H1 (cell line): Measurements from ENCODE around the gene EEF1AKMT2. TPM values are rescaled to one million over a fixed set of nuclear protein-coding genes. Genes with fewer than 3 reads are reported as not detected.

Source experiments
- CTCF ChIA-PET: fragments of 300-600 bp; sonication (Branson Sonifier 250); formaldehyde crosslinking; loops from one replicate; lab custom pipeline; 2021; ENCODE audit not compliant: partially characterized antibody; lab: Charles Lee
- POLR2A ChIA-PET: fragments of 300-600 bp; sonication (Branson Sonifier 250); formaldehyde crosslinking; loops from one replicate; lab custom pipeline; 2021; ENCODE audit warnings: inconsistent platforms; ENCODE audit not compliant: partially characterized antibody; lab: Charles Lee
- DNase-seq, 2 experiments: peaks; one replicate each; pipeline versions ENCODE4 v3.0.0 to v3.0.0-alpha.2; 2010 to 2022; ENCODE audit warnings: low spot score in 2 of 2, low read depth in 1 of 2, mixed read lengths in 1 of 2
- FAIRE-seq: peaks from 2 replicates; lab custom pipeline; 2011; peaks lifted over from hg19 to GRCh38; lab: Jason Lieb, UNC
- H2AFZ ChIP-seq: 2 replicates; pipeline ENCODE4 v1.8.1; 2012; ENCODE audit warnings: low read length, inconsistent platforms
- H2AK5ac ChIP-seq: 2 replicates; pipeline ENCODE4 v1.6.1; 2013; ENCODE audit warnings: low read depth, low read length
- H2BK120ac ChIP-seq: replicated peaks from 2 replicates; pipeline ENCODE3; 2013; ENCODE audit warnings: low read depth, low read length, inconsistent platforms
- H2BK12ac ChIP-seq: 2 replicates; pipeline ENCODE4 v1.6.1; 2013; ENCODE audit warnings: low read depth, low read length
- H2BK15ac ChIP-seq: 2 replicates; pipeline ENCODE4 v1.6.1; 2013; ENCODE audit warnings: low read length
- H2BK20ac ChIP-seq: 2 replicates; pipeline ENCODE4 v1.6.1; 2013; ENCODE audit warnings: low read length
- H2BK5ac ChIP-seq: 2 replicates; pipeline ENCODE4 v1.6.1; 2013; ENCODE audit warnings: low read depth, low read length
- H3K14ac ChIP-seq: 2 replicates; pipeline ENCODE4 v1.6.1; 2013; ENCODE audit warnings: inconsistent platforms; ENCODE audit not compliant: insufficient read length
- H3K18ac ChIP-seq: 2 replicates; pipeline ENCODE4 v1.6.1; 2013; ENCODE audit warnings: low read length; ENCODE audit errors: extremely low read depth
- H3K23ac ChIP-seq: 2 replicates; pipeline ENCODE4 v1.6.1; 2013; ENCODE audit warnings: inconsistent platforms; ENCODE audit not compliant: insufficient read length
- H3K23me2 ChIP-seq: 2 replicates; pipeline ENCODE4 v1.6.1; 2013; ENCODE audit warnings: low read depth, low read length
- H3K27ac ChIP-seq: 2 replicates; pipeline ENCODE4 v1.6.1; 2011; ENCODE audit warnings: low read depth, low read length, inconsistent platforms
- H3K27me3 ChIP-seq, 4 experiments: replicated peaks in 1 of 4; 1 replicate in 1 of 4; 2 replicates in 3 of 4; pipeline versions ENCODE4 v1.6.1 to v1.8.1; 2011 to 2013; ENCODE audit warnings: low read length in 3 of 4, mild to moderate bottlenecking in 3 of 4, inconsistent platforms in 2 of 4, mixed read lengths in 2 of 4, moderate library complexity in 1 of 4; ENCODE audit not compliant: control insufficient read depth in 3 of 4, insufficient read depth in 3 of 4; ENCODE audit errors: extremely low read depth in 1 of 4
- H3K36me3 ChIP-seq, 4 experiments: 2 replicates each; pipeline versions ENCODE4 v1.6.1 to v1.8.1; 2011 to 2013; ENCODE audit warnings: mild to moderate bottlenecking in 4 of 4, low read length in 3 of 4, moderate library complexity in 2 of 4, control low read depth in 1 of 4, inconsistent platforms in 1 of 4; ENCODE audit not compliant: insufficient read depth in 4 of 4, control insufficient read depth in 2 of 4
- H3K4ac ChIP-seq: replicated peaks from 2 replicates; pipeline ENCODE3; 2013; ENCODE audit warnings: low read length, low read depth, mixed read lengths, inconsistent platforms; ENCODE audit not compliant: insufficient read length
- H3K4me1 ChIP-seq, 4 experiments: replicated peaks in 1 of 4; 1 replicate in 1 of 4; 2 replicates in 3 of 4; pipeline versions ENCODE4 v1.6.1 to v1.8.1; 2011 to 2013; ENCODE audit warnings: low read length in 3 of 4, inconsistent platforms in 2 of 4, mixed read lengths in 1 of 4; ENCODE audit not compliant: insufficient read depth in 4 of 4, control insufficient read depth in 3 of 4
- H3K4me2 ChIP-seq, 2 experiments: 2 replicates each; pipeline versions ENCODE4 v1.6.1 to v1.8.1; 2011 to 2013; ENCODE audit warnings: low read depth in 2 of 2, low read length in 2 of 2, control low read depth in 1 of 2, inconsistent platforms in 1 of 2, mild to moderate bottlenecking in 1 of 2; ENCODE audit not compliant: insufficient read depth in 1 of 2
- H3K4me3 ChIP-seq, 4 experiments: fragments of 200-600, 300-600 bp in 1 of 4; sonication (generic), shearing (Covaris generic), sonication (Bioruptor Twin) in 1 of 4; 2 replicates each; pipeline versions ENCODE4 v1.5.1 to v1.8.1; 2011 to 2016; ENCODE audit warnings: low read length in 4 of 4, low read depth in 3 of 4, control low read depth in 2 of 4, inconsistent platforms in 2 of 4, mild to moderate bottlenecking in 2 of 4, mixed read lengths in 1 of 4, moderate library complexity in 1 of 4; ENCODE audit not compliant: insufficient read depth in 2 of 4; ENCODE audit errors: extremely low read depth in 1 of 4
- H3K56ac ChIP-seq: replicated peaks from 2 replicates; pipeline ENCODE3; 2013; ENCODE audit warnings: low read depth, mild to moderate bottlenecking, mixed read lengths, low read length, inconsistent platforms; ENCODE audit not compliant: insufficient read length
- H3K79me1 ChIP-seq: 2 replicates; pipeline ENCODE4 v1.6.1; 2013; ENCODE audit warnings: low read depth, low read length, control low read depth
- H3K79me2 ChIP-seq, 2 experiments: 2 replicates each; pipeline versions ENCODE4 v1.6.1 to v1.8.1; 2012 to 2013; ENCODE audit warnings: low read length in 2 of 2, mild to moderate bottlenecking in 2 of 2, inconsistent platforms in 1 of 2; ENCODE audit not compliant: insufficient read depth in 2 of 2, control insufficient read depth in 1 of 2
- H3K9ac ChIP-seq, 4 experiments: replicated peaks in 1 of 4; 1 replicate in 1 of 4; 2 replicates in 3 of 4; pipeline versions ENCODE4 v1.6.1 to v1.8.1; 2011 to 2013; ENCODE audit warnings: low read depth in 3 of 4, low read length in 3 of 4, control low read depth in 2 of 4, mild to moderate bottlenecking in 2 of 4, moderate library complexity in 2 of 4, inconsistent platforms in 1 of 4; ENCODE audit errors: extremely low read depth in 1 of 4
- H3K9me3 ChIP-seq, 2 experiments: 2 replicates each; pipeline versions ENCODE4 v1.6.1 to v1.8.1; 2012 to 2013; ENCODE audit warnings: mild to moderate bottlenecking in 2 of 2, moderate library complexity in 2 of 2, control low read depth in 1 of 2, inconsistent platforms in 1 of 2, low read depth in 1 of 2, low read length in 1 of 2, mixed read lengths in 1 of 2; ENCODE audit not compliant: insufficient read depth in 2 of 2
- H4K20me1 ChIP-seq, 2 experiments: replicated peaks in 1 of 2; 2 replicates each; pipeline versions ENCODE3 to v1.8.1; 2011 to 2013; ENCODE audit warnings: inconsistent platforms in 2 of 2, low read length in 2 of 2, mild to moderate bottlenecking in 1 of 2; ENCODE audit not compliant: insufficient read depth in 2 of 2, control insufficient read depth in 1 of 2
- H4K5ac ChIP-seq: 2 replicates; pipeline ENCODE4 v1.6.1; 2013; ENCODE audit warnings: low read length, low read depth, mixed read lengths, inconsistent platforms; ENCODE audit not compliant: insufficient read length
- H4K8ac ChIP-seq: 2 replicates; pipeline ENCODE4 v1.8.0; 2013; ENCODE audit warnings: mild to moderate bottlenecking, moderate library complexity, low read length, inconsistent platforms; ENCODE audit not compliant: insufficient read depth; ENCODE audit errors: extremely low read depth
- H4K91ac ChIP-seq: replicated peaks from 2 replicates; pipeline ENCODE3; 2013; ENCODE audit warnings: low read length, mixed read lengths, inconsistent platforms; ENCODE audit not compliant: insufficient read length
- CHD2 ChIP-seq: IDR thresholded peaks from 2 replicates; pipeline ENCODE4 v1.6.1; 2012; ENCODE audit warnings: low read length, improper control_type of control experiment
- CTBP2 ChIP-seq: IDR thresholded peaks from 2 replicates; pipeline ENCODE4 v1.7.0; 2011; ENCODE audit warnings: borderline replicate concordance, mild to moderate bottlenecking, moderate library complexity, mixed read lengths, low read length; ENCODE audit not compliant: insufficient read depth, insufficient read length
- FOSL1 ChIP-seq: IDR thresholded peaks from 2 replicates; pipeline ENCODE4 v1.6.1; 2011; ENCODE audit warnings: mild to moderate bottlenecking, low read depth, low read length, moderate library complexity; ENCODE audit not compliant: insufficient read depth
- KDM5A ChIP-seq: fragments of 200-600 bp; IDR thresholded peaks from 2 replicates; pipeline ENCODE4 v1.7.1; 2012; ENCODE audit warnings: mild to moderate bottlenecking, low read length, inconsistent platforms, mixed read lengths
- POLR2AphosphoS5 ChIP-seq: IDR thresholded peaks from 2 replicates; pipeline ENCODE4 v1.6.1; 2011; ENCODE audit warnings: low read depth, low read length
- POU5F1 ChIP-seq: IDR thresholded peaks from 2 replicates; pipeline ENCODE4 v1.6.1; 2011; ENCODE audit warnings: low read depth, mild to moderate bottlenecking, low read length, moderate library complexity
- RAD21 ChIP-seq, 2 experiments: IDR thresholded peaks in 1 of 2; conservative IDR thresholded peaks in 1 of 2; 2 replicates each; pipeline ENCODE4 v1.6.1; 2011; ENCODE audit warnings: low read depth in 2 of 2, low read length in 2 of 2, improper control_type of control experiment in 1 of 2, inconsistent platforms in 1 of 2, mild to moderate bottlenecking in 1 of 2, moderate library complexity in 1 of 2
- RFX5 ChIP-seq: IDR thresholded peaks from 2 replicates; pipeline ENCODE4 v1.6.1; 2011; ENCODE audit warnings: low read depth, low read length, improper control_type of control experiment, borderline replicate concordance
- SAP30 ChIP-seq: fragments of 300-600 bp; sonication (generic); IDR thresholded peaks from 2 replicates; pipeline ENCODE4 v1.7.1; 2012; ENCODE audit warnings: low read length, moderate library complexity, mild to moderate bottlenecking, inconsistent platforms; ENCODE audit not compliant: insufficient read depth, insufficient replicate concordance
- SIX5 ChIP-seq: IDR thresholded peaks from 2 replicates; pipeline ENCODE4 v1.6.1; 2011; ENCODE audit warnings: mild to moderate bottlenecking, low read depth, low read length
- SUZ12 ChIP-seq: fragments of 200-600 bp; sonication (generic); IDR thresholded peaks from 2 replicates; pipeline ENCODE4 v1.6.1; 2012; ENCODE audit warnings: mild to moderate bottlenecking, inconsistent platforms, low read length, moderate library complexity, mixed read lengths
- ZNF274 ChIP-seq: IDR thresholded peaks from 2 replicates; pipeline ENCODE4 v1.7.0; 2012; ENCODE audit warnings: low read length, borderline replicate concordance; ENCODE audit errors: extremely low read depth
- WGBS, 2 experiments: shearing (Covaris generic) in 1 of 2; methylation state at CpG; one replicate each; pipeline versions ENCODE4 v1.1.6 to v1.1.7; 2013 to 2015; ENCODE audit warnings: low lambda C conversion rate in 2 of 2, mixed read lengths in 2 of 2, inconsistent platforms in 1 of 2, low coverage in 1 of 2, missing lambda C conversion rate in 1 of 2; ENCODE audit not compliant: insufficient replicate concordance in 2 of 2, insufficient coverage in 1 of 2, insufficient read length in 1 of 2; ENCODE audit errors: extremely low coverage in 1 of 2, missing lambda C conversion rate in 1 of 2; 5-methylcytosine and 5-hydroxymethylcytosine counted together
- polyA plus RNA-seq, 7 experiments: library from polyadenylated mRNA; depleted of rRNA in 3 of 7; stranded (reverse) in 5 of 7; unstranded in 2 of 7; fragments of >200 nt in 5 of 7; fragments of 200-250 nt in 2 of 7; gene quantifications; 1 replicate in 5 of 7; 2 replicates in 1 of 7; 4 replicates in 1 of 7; pipeline versions ENCODE4 v1.2.1 to v1.2.3, GENCODE V29; 2011 to 2013; ENCODE audit warnings: missing spikeins in 2 of 7, mixed read lengths in 2 of 7
- total RNA-seq: library from RNA; stranded (reverse); fragmentation: NEBNext Ultra II Directional; extraction: Animal tissue kit (Norgen Biotek cat#: 25700); gene quantifications from 2 replicates; pipeline ENCODE4 v1.2.1, GENCODE V29; 2021

EEF1AKMT2 gene
- total and polyA plus RNA-seq, 2 of the 8 experiments (the other 6 are each of a cell fraction or from before 2014, with no cell fraction given), result 9.8 to 26.8 TPM

DNA sequence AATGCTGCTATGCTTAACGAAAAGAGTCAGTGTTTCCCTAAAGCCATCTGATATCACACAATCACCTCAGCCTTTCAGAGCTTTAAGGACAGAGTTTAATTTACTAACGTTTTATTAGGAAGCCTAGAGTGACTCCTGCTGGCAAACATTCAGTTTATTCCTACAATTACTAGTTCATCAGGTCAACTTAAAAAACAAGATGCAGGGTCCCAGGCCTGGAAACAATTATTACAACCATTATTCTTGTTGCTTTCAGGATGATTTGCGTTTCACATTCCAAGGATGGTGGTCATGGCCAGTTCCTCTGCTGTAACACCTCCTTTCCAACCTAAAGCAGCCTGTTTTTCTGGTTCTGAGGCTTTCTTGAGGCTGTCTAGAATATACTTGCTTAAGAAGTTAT, 46.0 kb downstream of the EEF1AKMT2 start:
- H3K14ac ChIP-seq, result no peak overlapping the region
- no peak overlapping the region for H3K4ac ChIP-seq
- H3K4me3 ChIP-seq, result no peak overlapping the region
- H3K23me2 ChIP-seq, result peaks cover 14% of the 10 kb centered on the region
- H3K79me1 ChIP-seq, result peaks cover 2% of the 10 kb centered on the region; the same call in 1 of the 2 replicates
- H3K36me3 ChIP-seq, result no peaks in the 10 kb centered on the region; a peak in 1 of 8 replicates
- H3K4me1 ChIP-seq, result peaks cover 5 to 17% (median 13%) of the 10 kb centered on the region in 4 experiments
- H2AK5ac ChIP-seq, result no peak overlapping the region
- no peak overlapping the region for H3K23ac ChIP-seq
- H3K9ac ChIP-seq, result no peak overlapping the region
- H3K27me3 ChIP-seq, result peaks cover 1 to 21% (median 14%) of the 10 kb centered on the region in 4 experiments; a peak in 6 of 7 replicates
- no peak overlapping the region for H2BK20ac ChIP-seq
- ChIA-PET POLR2A (interaction anchor here (2.4 kb wide), 1 partner anchor 10 kb away, joined by 13 read pairs; no protein-coding TSS in a partner anchor), CTCF (interaction anchor here (0.6 to 4.1 kb wide), 36 partner anchors 10 to 809 kb away, joined by 3 to 21 read pairs (median 4); no protein-coding TSS in a partner anchor)
- H3K18ac ChIP-seq, result no peak overlapping the region
- H2AFZ ChIP-seq, result no peak overlapping the region
- H2BK5ac ChIP-seq, result no peak overlapping the region
- no peak overlapping the region for H4K91ac ChIP-seq
- H3K27ac ChIP-seq, result no peak overlapping the region
- H4K8ac ChIP-seq, result no peak overlapping the region
- no peak overlapping the region for H2BK120ac ChIP-seq
- no peak overlapping the region for H2BK12ac ChIP-seq
- WGBS, 2 experiments, result 48% methylated on average over 3 of the region's 3 CpGs; no CpG with 5 or more reads in 1 of the 2 experiments
- peak; percentile 42 for FAIRE-seq
- H3K56ac ChIP-seq, result no peak overlapping the region
- H3K79me2 ChIP-seq, result no peaks in the 10 kb centered on the region
- H2BK15ac ChIP-seq, result no peak overlapping the region
- H3K9me3 ChIP-seq, result no peaks in the 10 kb centered on the region
- DNase-seq, result no peak
- no peak overlapping the region for H3K4me2 ChIP-seq
- H4K20me1 ChIP-seq, result peaks cover 4 to 9% of the 10 kb centered on the region in 2 experiments
- H4K5ac ChIP-seq, result no peak overlapping the region
- TF ChIP-seq RFX5, result no peak
- TF ChIP-seq POU5F1, result no peak
- TF ChIP-seq KDM5A, result no peak
- TF ChIP-seq SAP30, result no peak
- TF ChIP-seq RAD21 (IDR thresholded peaks at IDR 0.05 in 1 of 2, conservative IDR thresholded peaks at IDR 0.05 in 1 of 2; ENCODE audit: low read depth in 2 of 2, low read length in 2 of 2), result peak; percentile 54 to 62
- TF ChIP-seq SIX5, result no peak
- TF ChIP-seq CHD2, result no peak
- no peak for TF ChIP-seq CTBP2
- TF ChIP-seq ZNF274, result no peak
- no peak for TF ChIP-seq SUZ12
- TF ChIP-seq POLR2AphosphoS5, result no peak
- TF ChIP-seq FOSL1, result no peak
